HAP-1 (cell line): ENCODE data around the gene EIF5B.
"Not testable (repeated sequence)": the region's sequence is repeated elsewhere in the genome, so short reads cannot be mapped to it uniquely, and the experiment has no call there.

Experiments used
- DNase-seq, 2 experiments: peaks; one replicate each; pipeline ENCODE4 v3.0.0-alpha.2; 2016 to 2020; ENCODE audit warnings: low spot score in 2 of 2
- H3K27me3 ChIP-seq: fragments of 250-450 bp; sonication (Bioruptor Pico); 2 replicates; pipeline ENCODE4 v1.5.1; 2020; ENCODE audit warnings: low read depth, mild to moderate bottlenecking, moderate library complexity
- H3K36me3 ChIP-seq: fragments of 250-450 bp; sonication (Bioruptor Pico); replicated peaks from 2 replicates; pipeline ENCODE4 v1.5.1; 2020; ENCODE audit warnings: mild to moderate bottlenecking
- H3K4me1 ChIP-seq: fragments of 250-450 bp; sonication (Bioruptor Pico); 2 replicates; pipeline ENCODE4 v1.5.1; 2020; ENCODE audit warnings: mild to moderate bottlenecking
- H3K4me3 ChIP-seq: fragments of 250-450 bp; sonication (Bioruptor Pico); 2 replicates; pipeline ENCODE4 v1.5.1; 2020; ENCODE audit warnings: mild to moderate bottlenecking, moderate library complexity
- H3K9me3 ChIP-seq: fragments of 250-450 bp; sonication (Bioruptor Pico); 2 replicates; pipeline ENCODE4 v1.5.1; 2020; ENCODE audit warnings: mild to moderate bottlenecking, moderate library complexity
- in situ Hi-C: fragments of 300-500 bp; cut with MboI; formaldehyde crosslinking; loops from 3 replicates; pipeline ENCODE4 v1.14.3; 2020; ENCODE audit warnings: low sequenced_read_pairs, inconsistent platforms, mixed read lengths

The EIF5B gene

GRCh38 chr2:99337113-99338028, at the start of gene EIF5B:
TSS of gene EIF5B (plus strand) at chr2:99337389. CDS start at chr2:99337555, 166 bp downstream.
- Histone ChIP-seq H3K4me3 (peak within 1 kb of the TSS; percentile 98), H3K36me3 (peaks cover 13% of the 10 kb centered on the region), H3K27me3 (no peaks in the 10 kb centered on the region), H3K4me1 (peaks cover 11% of the 10 kb centered on the region), H3K9me3 (no peaks in the 10 kb centered on the region)
- in situ Hi-C loops = no loop called here
- DNase-seq = peak; percentile 86 to 96

GRCh38 chr2:99297994-99298393, 39.2 kb upstream of the EIF5B start:
- in situ Hi-C loops = no loop called here
- DNase-seq = no peak
- H3K36me3 ChIP-seq = 0 out of 2 replicates have a peak, but pooled peaks cover 3% of the 10 kb centered on the region
- H3K4me1 ChIP-seq = no peaks in the 10 kb centered on the region
- H3K27me3 ChIP-seq = no peaks in the 10 kb centered on the region
- no peaks in the 10 kb centered on the region for H3K9me3 ChIP-seq
- H3K4me3 ChIP-seq = no peak overlapping the region

GRCh38 chr2:99299580-99299979, 37.6 kb upstream of the EIF5B start:
- no peaks in the 10 kb centered on the region for H3K27me3 ChIP-seq
- in situ Hi-C loops = no loop called here
- no peak overlapping the region for H3K4me3 ChIP-seq
- peaks cover 3% of the 10 kb centered on the region; the same call in 1 of the 2 replicates for H3K36me3 ChIP-seq
- no peaks in the 10 kb centered on the region for H3K4me1 ChIP-seq
- no peak for DNase-seq
- H3K9me3 ChIP-seq = no peaks in the 10 kb centered on the region

GRCh38 chr2:99301097-99301496, 36.1 kb upstream of the EIF5B start, which contains the start of gene LYG1:
TSS of gene LYG1 (minus strand) at chr2:99301197. CDS start at chr2:99295670, 5,527 bp downstream.
- H3K27me3 ChIP-seq, H3K4me1 ChIP-seq, in situ Hi-C loops: not testable (repeated sequence)

GRCh38 chr2:99317161-99317872, 19.9 kb upstream of the EIF5B start:
- H3K27me3 ChIP-seq = no peaks in the 10 kb centered on the region
- H3K4me3 ChIP-seq = no peak overlapping the region
- peaks cover 34% of the 10 kb centered on the region for H3K36me3 ChIP-seq
- no peaks in the 10 kb centered on the region for H3K9me3 ChIP-seq
- no peak for DNase-seq
- in situ Hi-C loops = no loop called here
- no peaks in the 10 kb centered on the region for H3K4me1 ChIP-seq

More at GRCh38 chr2:99301097-99301496, 36.1 kb upstream of the EIF5B start, which contains the start of gene LYG1:
- not testable (repeated sequence) for H3K4me3 ChIP-seq, DNase-seq, H3K9me3 ChIP-seq, H3K36me3 ChIP-seq

GRCh38 chr2:99317873-99318200, 19.4 kb upstream of the EIF5B start:
- H3K4me1 ChIP-seq, in situ Hi-C loops, H3K4me3 ChIP-seq, H3K9me3 ChIP-seq, H3K27me3 ChIP-seq, DNase-seq: not testable (repeated sequence)
- H3K36me3 ChIP-seq = peaks cover 37% of the 10 kb centered on the region

- DNase-seq = no peak
- Histone ChIP-seq H3K27me3 (no peaks in the 10 kb centered on the region), H3K9me3 (no peaks in the 10 kb centered on the region), H3K4me1 (no peaks in the 10 kb centered on the region), H3K36me3 (peaks cover 75% of the 10 kb centered on the region), H3K4me3 (no peak overlapping the region)
- in situ Hi-C loops = no loop called here
Measured at GRCh38 chr2:99325384-99325783, 11.8 kb upstream of the EIF5B start.

GRCh38 chr2:99335911-99336803, 1.0 kb upstream of the EIF5B start, which contains the start of gene TXNDC9:
TSS of gene TXNDC9 (minus strand) at chr2:99336333. CDS start at chr2:99333210, 3,123 bp downstream.
- DNase-seq = peak; percentile 99
- no peaks in the 10 kb centered on the region for H3K9me3 ChIP-seq
- peak within 1 kb of the TSS; percentile 98 for H3K4me3 ChIP-seq
- peaks cover 11% of the 10 kb centered on the region for H3K4me1 ChIP-seq
- in situ Hi-C loops = no loop called here
- H3K36me3 ChIP-seq = peaks cover 22% of the 10 kb centered on the region
- H3K27me3 ChIP-seq = no peaks in the 10 kb centered on the region

- Histone ChIP-seq H3K27me3 (no peaks in the 10 kb centered on the region), H3K9me3 (no peaks in the 10 kb centered on the region), H3K4me1 (peaks cover 11% of the 10 kb centered on the region), H3K36me3 (peaks cover 19% of the 10 kb centered on the region), H3K4me3 (peak overlapping the region; percentile 98)
- in situ Hi-C loops = no loop called here
- DNase-seq = peak in 1 of 2 experiments; percentile 41
Measured at GRCh38 chr2:99336804-99337112, 431 bp upstream of the EIF5B start.

- Histone ChIP-seq H3K27me3 (no peaks in the 10 kb centered on the region), H3K9me3 (no peaks in the 10 kb centered on the region), H3K4me3 (peak overlapping the region; percentile 98), H3K36me3 (peaks cover 6% of the 10 kb centered on the region), H3K4me1 (peaks cover 11% of the 10 kb centered on the region)
- in situ Hi-C loops = no loop called here
- peak in 1 of 2 experiments; percentile 19 for DNase-seq
Measured at GRCh38 chr2:99338029-99338585, 918 bp downstream of the EIF5B start.

GRCh38 chr2:99340669-99341236, 3.6 kb downstream of the EIF5B start:
- Histone ChIP-seq H3K4me3 (no peak overlapping the region), H3K9me3 (no peaks in the 10 kb centered on the region), H3K27me3 (no peaks in the 10 kb centered on the region), H3K36me3 (no peaks in the 10 kb centered on the region; the same call in 1 of the 2 replicates), H3K4me1 (peaks cover 7% of the 10 kb centered on the region)
- no peak for DNase-seq
- in situ Hi-C loops = no loop called here

GRCh38 chr2:99342536-99342935, 5.3 kb downstream of the EIF5B start:
- peaks cover 7% of the 10 kb centered on the region for H3K4me1 ChIP-seq

GRCh38 chr2:99345446-99345845, 8.3 kb downstream of the EIF5B start:
- H3K36me3 ChIP-seq, H3K4me1 ChIP-seq, DNase-seq, H3K4me3 ChIP-seq, H3K9me3 ChIP-seq, in situ Hi-C loops, H3K27me3 ChIP-seq: not testable (repeated sequence)

More at GRCh38 chr2:99342536-99342935, 5.3 kb downstream of the EIF5B start:
- in situ Hi-C loops = no loop called here
- no peak for DNase-seq
- Histone ChIP-seq H3K4me3 (no peak overlapping the region), H3K27me3 (no peaks in the 10 kb centered on the region), H3K36me3 (no peaks in the 10 kb centered on the region; the same call in 1 of the 2 replicates), H3K9me3 (no peaks in the 10 kb centered on the region)
